Stimulated activated CD8-positive, alpha-beta memory T cell treated with anti-CD3 and anti-CD28 coated beads, Interleukin-12 subunit alpha, Interleukin-12 subunit beta, amount 100 ng/mL, for 1 hour (primary cell): ENCODE results near the gene IRF5.
"Not testable (repeated sequence)": the region's sequence is repeated elsewhere in the genome, so short reads cannot be mapped to it uniquely, and the experiment has no call there.

ENCODE experiments used
- DNase-seq: peaks from one replicate; pipeline ENCODE4 v3.0.0-alpha.2; 2020; ENCODE audit warnings: low read depth

IRF5 gene

DNA sequence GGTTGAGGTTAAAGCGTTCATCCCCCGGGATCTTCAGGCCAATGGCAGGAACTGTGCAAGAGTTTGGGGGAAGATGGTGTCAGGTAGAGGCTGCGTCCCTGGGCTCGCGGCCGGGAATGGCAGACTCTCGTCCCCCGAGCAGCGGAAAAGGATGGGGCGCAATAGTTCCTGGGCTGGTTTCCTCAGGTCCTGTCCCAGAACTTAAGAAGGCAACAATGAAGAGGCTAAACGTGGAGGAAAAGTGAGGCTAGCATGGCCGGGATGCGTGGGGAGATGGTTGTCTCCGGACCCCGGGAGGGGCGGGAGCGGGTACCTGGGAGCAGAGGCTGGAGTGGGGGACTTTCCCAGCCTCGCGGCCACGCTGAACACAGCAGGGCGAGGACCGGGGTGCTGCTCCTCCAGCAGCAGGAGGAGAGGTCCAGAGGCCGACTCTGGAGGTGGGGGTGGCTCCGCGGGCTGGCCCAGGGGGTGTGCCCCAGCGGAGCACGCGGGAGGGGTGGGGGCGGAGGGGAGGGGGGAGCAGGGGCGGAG is 882 bp downstream of the IRF5 start:
- no peak for DNase-seq

GRCh38 chr7:128939075-128939860 is 1.5 kb downstream of the IRF5 start:
- no peak for DNase-seq

DNA sequence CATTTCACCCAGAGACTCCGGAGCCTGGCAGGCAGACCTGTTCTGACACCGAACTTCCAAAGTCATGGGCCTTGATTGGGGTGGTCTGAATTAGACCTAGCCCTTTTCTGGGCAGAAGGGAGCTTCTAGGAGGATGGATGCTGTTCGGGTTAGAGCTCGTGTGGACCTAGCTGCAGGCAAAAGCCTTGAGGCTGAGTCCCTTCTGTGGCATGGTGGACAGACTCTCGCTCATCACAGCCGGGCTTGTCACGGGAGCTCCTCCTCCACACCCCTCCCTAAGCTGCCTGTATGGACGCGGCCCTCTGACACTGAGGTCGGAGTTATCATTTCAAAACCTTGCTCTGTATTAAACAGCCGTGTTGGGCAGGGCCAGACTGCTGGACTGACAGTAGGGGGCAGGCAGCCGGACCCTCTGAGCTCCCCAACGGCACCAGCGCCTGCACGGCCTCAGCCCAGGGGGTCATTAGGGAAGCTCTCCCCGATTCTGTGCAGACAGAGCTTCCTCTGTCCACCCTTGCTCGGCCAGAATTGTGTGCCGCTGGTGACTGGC is 2.2 kb downstream of the IRF5 start:
- DNase-seq: no peak

DNA sequence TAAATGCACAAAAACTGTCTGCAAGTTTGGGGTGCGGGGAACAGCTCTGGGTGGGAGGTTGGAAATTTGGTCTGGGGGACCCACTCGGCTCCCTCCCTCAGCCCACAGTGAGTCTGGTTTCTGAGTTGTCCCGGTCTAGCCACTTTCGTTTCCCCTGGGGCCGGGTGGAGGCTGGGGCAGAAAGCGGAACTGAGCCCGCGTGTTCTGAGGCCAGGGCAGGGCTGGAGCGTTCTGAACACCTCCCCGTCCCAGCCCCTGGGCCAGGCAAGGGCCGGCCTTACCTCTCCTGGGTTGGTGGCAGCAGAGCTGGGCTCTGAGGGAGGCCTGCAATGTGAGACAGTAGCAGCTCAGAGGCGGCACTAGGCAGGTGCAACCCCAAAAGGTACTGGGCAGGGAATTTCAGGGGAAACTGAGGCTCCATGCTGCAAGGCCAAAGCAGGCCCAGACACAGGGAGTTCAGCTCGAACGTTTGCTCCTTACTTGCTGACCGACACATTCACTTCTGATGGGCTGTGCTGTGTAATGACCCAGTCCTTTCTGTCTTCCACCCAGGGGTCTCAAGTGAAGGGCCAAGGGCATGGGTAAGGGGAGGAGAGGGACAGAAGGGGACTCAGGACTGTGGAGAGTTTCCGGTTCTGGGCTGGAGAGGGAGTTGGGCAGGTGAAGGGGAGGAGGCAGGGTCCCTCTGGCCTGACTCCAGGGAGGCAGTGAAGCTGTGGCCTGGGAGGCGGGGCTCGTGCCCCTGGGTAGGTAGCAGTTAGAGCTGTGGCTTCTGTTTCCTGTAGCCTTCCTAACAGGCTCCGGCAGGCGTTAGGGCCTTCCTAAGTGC is 3.0 kb downstream of the IRF5 start:
- DNase-seq: no peak

- DNase-seq: no peak
Measured at GRCh38 chr7:128941323-128941890, 3.7 kb downstream of the IRF5 start.

GRCh38 chr7:128941946-128942526 is 4.3 kb downstream of the IRF5 start:
- no peak for DNase-seq

- DNase-seq: not testable (repeated sequence)
Measured at GRCh38 chr7:128943251-128943650, 5.5 kb downstream of the IRF5 start.

DNA sequence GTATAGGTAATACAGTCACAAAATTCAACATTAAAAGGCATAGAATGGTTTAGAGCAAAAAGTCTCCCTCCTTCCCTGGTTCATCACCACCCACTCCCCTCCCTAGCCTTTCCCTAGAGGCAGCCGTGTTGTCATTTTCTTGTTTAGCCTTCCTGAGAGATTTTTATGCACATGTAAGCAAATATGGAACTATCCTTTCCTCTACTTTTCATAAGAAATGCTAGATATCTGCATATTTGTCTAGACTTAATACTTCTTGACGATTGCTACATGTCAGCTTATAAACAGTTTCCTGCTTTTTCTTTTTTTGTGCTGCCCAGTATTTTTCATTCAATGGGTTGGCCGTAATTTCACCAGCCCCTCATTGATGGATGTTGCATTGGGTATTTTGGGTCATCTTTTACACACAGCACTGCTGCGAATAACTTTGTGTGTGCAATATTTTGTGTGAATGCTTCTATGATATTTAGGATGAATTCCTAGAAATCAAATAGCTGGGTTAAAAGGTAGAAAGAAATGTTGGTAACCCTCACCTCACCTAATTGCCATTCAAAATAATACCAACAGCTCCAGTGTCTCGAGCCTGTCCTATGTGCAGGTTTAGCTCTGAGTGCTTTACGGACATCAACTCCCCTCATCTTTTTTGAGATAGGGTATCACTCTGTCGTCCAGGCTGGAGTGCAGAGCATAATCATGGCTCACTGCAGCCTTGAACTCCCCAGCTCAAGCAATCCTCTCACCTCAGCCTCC is 6.9 kb downstream of the IRF5 start:
- no peak for DNase-seq

DNA sequence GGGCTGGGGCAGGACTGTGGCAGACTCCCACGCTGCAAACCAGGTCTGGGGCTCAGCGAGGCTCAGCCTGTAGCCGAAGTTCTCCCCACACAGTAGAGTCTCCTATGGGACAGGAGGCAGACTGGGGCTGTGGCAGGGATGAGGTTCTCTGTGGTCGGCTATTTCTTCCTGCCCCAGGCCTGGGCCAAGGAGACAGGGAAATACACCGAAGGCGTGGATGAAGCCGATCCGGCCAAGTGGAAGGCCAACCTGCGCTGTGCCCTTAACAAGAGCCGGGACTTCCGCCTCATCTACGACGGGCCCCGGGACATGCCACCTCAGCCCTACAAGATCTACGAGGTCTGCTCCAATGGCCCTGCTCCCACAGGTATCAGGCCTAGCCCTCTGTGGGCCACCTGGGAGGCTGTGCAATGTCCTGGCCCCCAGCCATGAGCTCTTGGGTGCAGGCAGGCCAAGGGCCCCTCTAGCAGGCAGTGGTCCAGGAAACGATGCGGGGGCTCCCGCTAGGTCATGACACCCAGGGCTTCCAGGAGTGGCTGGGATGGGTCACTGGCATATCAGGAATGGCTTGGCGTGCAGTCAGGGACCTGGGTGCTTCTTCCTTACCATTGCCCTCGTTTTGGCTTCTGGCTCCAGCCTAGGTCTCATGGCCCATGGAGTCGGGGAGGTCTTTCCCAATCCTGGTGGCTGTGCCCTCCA is 8.1 kb downstream of the IRF5 start:
- no peak for DNase-seq

GRCh38 chr7:128946936-128947830 is 9.5 kb downstream of the IRF5 start:
- DNase-seq: no peak

GRCh38 chr7:128947854-128948253 is 10.1 kb downstream of the IRF5 start:
- no peak for DNase-seq

DNA sequence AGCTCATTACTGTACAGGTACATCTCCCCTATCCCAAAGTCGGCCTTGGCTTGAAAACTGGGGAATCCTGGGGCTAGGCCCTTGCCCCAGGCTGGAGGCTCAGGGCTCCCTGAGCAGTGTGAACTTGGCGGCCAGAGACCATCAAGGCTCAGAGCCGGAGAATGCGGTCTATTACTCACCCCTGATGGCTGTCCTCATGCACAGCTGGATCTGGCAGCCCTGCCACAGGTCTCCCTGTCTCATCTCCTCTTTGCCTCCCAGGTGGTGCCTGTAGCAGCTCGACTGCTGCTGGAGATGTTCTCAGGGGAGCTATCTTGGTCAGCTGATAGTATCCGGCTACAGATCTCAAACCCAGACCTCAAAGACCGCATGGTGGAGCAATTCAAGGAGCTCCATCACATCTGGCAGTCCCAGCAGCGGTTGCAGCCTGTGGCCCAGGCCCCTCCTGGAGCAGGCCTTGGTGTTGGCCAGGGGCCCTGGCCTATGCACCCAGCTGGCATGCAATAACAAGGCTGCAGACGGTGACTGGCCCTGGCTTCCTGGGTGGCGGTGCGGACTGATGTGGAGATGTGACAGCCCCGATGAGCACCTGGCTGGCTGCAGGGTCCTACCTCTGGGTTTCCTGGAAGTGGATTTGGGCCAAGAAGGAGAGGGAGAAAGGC is 10.7 kb downstream of the IRF5 start:
- no peak for DNase-seq

DNA sequence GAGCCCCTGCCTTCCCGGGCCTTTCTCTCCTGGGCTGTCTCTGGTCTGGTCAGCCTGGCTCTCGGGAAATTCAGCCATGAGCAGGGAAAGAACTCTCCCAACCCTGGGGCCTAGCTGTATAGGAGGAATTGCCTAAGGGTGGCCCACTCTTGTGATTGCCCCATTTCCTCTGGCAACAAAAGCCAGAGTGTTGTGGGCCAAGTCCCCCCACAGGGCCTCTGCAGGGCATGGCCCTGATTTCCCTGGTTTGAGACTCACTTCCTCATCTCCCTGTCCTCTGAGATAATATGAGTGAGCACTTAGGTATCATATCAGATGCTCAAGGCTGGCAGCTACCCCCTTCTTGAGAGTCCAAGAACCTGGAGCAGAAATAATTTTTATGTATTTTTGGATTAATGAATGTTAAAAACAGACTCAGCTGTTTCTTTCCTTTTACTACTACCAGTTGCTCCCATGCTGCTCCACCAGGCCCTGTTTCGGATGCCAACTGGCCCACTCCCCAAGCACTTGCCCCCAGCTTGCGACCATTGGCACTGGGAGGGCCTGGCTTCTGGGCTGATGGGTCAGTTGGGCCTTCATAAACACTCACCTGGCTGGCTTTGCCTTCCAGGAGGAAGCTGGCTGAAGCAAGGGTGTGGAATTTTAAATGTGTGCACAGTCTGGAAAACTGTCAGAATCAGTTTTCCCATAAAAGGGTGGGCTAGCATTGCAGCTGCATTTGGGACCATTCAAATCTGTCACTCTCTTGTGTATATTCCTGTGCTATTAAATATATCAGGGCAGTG is 11.4 kb downstream of the IRF5 start:
- DNase-seq: no peak

- DNase-seq: no peak
Measured at GRCh38 chr7:128951296-128951695, 13.6 kb downstream of the IRF5 start.

DNA sequence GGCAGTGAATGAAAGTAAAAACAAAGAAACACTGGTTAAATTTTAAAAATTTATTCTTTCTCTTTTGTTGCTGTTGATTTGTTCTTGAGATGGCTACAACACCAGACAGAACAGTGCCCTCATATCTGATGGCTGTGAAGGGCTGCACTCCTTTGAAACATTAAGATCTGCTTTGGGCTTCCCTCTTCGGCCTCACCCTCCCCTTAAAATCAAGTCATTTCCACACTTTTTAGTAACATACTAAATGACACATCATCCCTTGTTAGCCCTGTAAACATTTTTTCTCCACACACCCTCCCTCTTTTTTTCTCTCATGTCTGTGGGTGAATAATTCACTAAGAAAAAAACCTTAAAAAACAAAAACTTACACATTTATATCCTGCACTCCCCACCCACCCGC is 16.4 kb downstream of the IRF5 start:
- no peak for DNase-seq

- DNase-seq: no peak
Measured at GRCh38 chr7:128954830-128955802, 17.4 kb downstream of the IRF5 start.

GRCh38 chr7:128955981-128956380 is 18.3 kb downstream of the IRF5 start:
- no peak for DNase-seq
